SHP77 (cell line): ENCODE data around the gene PCDHGA9.
A peak's percentile ranks its signal among the peaks of the same experiment; 100 is the strongest.
"Not testable (repeated sequence)": the region's sequence is repeated elsewhere in the genome, so short reads cannot be mapped to it uniquely, and the experiment has no call there.

Experiments
- DNase-seq, 2 experiments: peaks; one replicate each; lab custom pipeline; 2025; lab: John Stamatoyannopoulos, UW

Gene PCDHGA9

DNA sequence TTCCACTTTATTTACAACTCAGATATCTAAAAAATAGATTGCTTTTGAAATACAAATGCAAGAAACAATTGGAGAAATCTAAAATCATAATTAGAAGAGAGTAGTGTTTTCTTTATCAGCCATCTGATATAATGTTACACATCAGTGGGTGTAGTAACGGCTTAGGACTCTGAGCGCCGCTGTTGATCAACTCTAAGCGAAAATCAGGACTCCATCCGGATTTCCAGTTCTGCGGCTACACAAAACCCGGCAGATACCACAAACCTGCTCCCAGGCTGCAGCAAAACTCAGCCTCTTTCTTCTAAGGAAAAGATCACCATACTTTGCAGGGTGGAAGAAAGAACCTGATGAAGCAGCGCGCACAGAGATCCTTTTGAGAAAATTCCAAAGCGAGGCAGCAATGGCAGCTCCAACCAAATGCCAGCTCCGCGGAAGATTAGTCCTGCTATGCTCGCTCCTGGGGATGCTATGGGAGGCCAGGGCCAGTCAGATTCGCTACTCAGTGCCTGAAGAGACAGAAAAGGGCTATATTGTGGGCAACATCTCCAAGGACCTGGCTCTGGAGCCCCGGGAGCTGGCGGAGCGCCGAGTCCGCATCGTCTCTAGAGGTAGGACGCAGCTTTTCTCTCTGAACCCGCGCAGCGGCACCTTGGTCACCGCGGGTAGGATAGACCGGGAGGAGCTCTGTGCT lies at the start of gene PCDHGA9:
PCDHGA9 (plus strand) TSS at position 226 of the 691 bp plus-strand sequence; CDS start at position 401, 175 bp downstream.
- DNase-seq, result peak; percentile 6 to 10

DNA sequence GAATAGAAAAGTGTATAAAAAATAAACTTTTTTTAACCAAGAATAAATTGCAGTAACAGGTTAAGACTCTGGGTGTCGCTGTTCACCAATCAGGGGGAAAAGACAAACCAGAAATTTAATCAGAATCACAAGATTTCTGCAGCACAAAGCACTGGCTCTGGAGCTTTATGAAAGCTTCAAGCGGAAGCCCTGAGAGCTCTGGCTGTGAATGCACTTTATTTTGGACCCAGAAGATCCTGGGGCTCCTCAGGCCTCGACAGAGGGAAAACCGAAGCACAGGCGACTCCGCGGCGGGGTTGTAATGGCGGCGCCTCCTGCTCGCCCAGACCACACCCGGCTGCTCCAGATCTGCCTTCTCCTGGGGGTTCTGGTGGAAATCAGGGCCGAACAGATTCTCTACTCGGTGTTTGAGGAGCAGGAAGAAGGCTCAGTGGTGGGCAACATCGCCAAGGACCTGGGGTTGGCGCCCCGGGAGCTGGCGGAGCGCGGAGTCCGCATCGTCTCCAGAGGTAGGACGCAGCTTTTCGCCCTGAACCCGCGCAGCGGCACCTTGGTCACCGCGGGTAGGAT lies 47.6 kb upstream of the PCDHGA9 start, which contains the start of gene PCDHGA4:
PCDHGA4 (plus strand) TSS at position 122 of the 570 bp plus-strand sequence; CDS start at position 209, 87 bp downstream.
- DNase-seq, result no peak

DNA sequence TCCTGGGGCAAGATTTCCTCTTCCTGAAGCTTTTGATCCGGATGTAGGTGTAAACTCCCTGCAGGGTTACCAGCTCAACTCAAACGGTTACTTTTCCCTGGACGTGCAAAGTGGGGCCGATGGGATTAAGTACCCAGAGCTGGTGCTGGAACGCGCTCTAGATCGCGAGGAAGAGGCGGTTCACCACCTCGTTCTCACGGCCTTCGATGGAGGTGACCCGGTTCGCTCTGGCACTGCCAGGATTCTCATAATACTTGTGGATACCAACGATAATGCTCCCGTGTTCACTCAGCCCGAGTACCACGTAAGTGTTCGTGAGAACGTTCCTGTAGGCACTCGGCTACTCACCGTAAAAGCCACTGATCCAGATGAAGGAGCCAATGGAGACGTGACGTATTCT lies 46.9 kb upstream of the PCDHGA9 start:
- DNase-seq, result no peak

DNA sequence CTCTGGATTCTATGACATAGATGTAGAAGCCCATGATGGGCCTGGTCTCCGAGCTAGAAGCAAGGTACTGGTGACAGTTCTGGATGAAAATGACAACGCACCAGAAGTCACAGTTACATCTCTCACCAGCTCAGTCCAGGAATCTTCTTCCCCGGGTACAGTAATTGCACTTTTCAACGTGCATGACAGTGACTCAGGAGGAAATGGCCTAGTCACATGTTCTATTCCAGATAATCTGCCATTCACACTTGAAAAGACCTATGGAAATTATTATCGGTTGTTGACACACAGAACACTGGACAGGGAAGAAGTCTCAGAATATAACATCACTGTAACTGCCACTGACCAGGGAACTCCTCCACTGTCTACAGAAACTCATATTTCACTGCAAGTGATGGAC lies 46.4 kb upstream of the PCDHGA9 start:
- DNase-seq, result no peak

DNA sequence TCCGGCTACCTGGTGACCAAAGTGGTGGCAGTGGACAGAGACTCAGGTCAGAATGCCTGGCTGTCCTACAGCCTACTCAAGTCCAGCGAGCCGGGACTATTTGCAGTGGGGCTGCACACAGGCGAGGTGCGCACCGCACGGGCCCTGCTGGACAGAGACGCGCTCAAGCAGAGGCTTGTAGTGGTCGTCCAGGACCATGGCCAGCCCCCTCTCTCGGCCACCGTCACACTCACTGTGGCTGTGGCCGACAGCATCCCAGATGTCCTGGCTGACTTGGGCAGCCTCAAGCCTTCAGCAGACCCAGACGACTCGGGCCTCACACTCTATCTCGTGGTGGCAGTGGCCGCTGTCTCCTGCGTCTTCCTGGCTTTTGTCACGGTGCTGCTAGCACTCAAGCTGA lies 45.6 kb upstream of the PCDHGA9 start:
- DNase-seq, result no peak

DNA sequence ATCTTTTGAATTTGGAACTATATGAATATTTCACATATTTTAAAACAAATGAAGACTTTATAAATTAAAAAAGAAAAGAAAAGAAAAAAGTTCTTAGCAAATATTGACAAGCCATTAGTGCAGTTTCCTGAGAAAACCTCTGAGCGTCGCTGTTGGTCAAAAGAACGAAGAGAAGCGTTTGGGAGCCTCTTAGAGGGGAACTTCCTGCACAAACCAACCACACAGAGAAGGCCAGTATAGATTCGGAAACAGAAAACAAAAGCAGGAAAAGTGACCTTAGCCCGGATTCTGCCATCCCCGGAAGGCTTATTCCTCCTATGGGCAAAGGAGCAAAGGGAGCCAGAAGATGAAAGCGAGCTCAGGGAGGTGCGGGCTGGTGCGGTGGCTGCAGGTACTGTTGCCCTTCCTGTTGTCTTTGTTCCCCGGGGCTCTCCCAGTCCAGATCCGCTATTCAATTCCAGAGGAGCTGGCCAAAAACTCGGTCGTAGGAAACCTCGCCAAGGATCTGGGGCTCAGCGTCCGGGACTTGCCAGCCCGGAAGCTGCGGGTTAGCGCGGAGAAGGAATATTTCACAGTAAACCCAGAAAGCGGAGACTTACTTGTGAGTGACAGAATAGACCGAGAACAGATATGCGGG lies 42.7 kb upstream of the PCDHGA9 start, which contains the start of gene PCDHGB2:
PCDHGB2 (plus strand) TSS at position 205 of the 637 bp plus-strand sequence; CDS start at position 347, 142 bp downstream.
- DNase-seq, result no peak

DNA sequence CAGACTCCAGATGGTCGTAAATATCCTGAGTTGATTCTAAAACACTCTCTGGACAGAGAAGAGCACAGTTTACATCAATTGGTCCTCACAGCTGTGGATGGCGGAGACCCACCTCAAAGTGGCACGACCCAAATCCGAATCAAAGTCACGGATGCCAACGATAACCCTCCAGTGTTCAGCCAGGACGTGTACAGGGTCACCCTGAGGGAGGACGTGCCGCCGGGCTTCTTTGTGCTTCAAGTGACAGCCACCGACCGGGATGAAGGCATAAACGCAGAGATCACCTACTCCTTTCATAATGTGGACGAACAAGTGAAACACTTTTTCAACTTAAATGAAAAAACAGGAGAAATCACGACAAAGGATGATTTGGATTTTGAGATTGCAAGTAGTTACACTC lies 41.9 kb upstream of the PCDHGA9 start:
- no peak for DNase-seq

DNA sequence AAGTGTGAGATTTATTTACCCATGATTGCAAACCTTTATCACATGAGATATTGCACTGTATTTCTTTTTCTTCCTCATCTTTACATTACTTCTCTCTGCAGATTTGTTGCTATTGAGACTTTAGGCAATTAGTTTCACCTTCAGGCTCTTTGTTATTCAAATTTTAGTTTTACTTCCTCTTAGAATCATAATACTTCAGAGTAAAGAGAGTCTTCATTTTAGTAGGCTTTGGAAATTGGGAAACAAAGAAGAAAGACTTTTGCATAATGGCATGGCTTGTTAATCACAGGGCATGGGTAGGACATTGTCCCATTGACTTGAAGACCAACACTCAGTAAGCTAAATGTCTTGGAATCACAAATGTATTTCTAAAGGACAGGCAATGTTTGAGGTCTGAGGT lies 39.9 kb upstream of the PCDHGA9 start:
- no peak for DNase-seq

DNA sequence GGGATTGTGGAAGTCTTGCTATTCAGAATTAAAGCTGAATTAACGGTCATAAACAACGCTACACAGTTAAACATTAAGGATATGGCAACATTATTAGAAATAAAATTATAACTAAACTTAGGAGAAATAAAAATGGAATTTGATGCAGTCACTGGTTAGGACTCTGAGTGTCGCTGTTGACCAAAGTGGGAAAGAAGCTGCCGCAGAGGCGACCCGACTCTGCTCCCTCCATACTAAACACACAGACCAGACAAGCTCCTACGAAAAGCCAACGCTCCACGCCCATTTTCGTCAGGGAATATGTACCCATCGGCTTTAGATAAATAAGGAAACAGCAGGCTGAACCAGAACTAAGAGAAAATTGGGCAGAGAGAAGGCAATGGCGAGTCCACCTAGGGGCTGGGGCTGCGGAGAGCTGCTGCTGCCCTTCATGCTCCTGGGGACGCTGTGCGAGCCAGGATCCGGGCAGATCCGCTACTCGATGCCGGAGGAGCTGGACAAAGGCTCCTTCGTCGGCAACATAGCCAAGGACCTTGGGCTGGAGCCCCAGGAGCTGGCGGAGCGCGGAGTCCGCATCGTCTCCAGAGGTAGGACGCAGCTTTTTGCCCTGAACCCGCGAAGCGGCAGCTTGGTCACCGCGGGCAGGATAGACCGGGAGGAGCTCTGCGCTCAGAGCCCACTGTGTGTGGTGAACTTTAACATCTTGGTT lies 38.5 kb upstream of the PCDHGA9 start, which contains the start of gene PCDHGA5:
PCDHGA5 (plus strand) TSS at position 211 of the 709 bp plus-strand sequence; CDS start at position 380, 169 bp downstream.
- no peak for DNase-seq

DNA sequence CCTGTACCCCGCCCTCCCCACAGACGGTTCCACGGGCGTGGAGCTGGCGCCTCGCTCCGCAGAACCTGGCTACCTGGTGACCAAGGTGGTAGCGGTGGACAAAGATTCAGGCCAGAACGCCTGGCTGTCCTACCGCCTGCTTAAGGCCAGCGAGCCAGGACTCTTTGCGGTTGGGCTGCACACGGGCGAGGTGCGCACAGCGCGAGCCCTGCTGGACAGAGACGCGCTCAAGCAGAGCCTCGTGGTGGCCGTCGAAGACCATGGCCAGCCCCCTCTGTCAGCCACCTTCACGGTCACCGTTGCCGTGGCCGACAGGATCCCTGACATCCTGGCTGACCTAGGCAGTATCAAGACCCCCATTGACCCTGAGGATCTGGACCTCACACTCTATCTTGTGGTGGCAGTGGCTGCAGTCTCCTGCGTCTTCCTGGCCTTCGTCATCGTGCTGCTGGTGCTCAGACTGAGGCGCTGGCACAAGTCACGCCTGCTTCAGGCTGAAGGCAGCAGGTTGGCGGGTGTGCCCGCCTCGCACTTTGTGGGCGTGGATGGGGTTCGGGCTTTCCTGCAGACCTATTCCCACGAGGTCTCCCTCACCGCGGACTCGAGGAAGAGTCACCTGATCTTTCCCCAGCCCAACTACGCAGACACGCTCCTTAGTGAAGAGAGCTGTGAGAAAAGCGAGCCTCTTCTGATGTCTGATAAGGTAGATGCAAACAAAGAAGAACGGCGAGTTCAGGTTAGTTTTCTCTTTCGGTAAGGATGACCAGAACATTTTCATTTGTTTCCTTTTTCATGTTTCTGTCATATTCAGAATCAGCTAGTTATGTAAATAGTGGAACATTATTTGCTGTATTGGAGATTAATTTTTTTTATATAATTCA lies 36.3 kb upstream of the PCDHGA9 start:
- no peak for DNase-seq

DNA sequence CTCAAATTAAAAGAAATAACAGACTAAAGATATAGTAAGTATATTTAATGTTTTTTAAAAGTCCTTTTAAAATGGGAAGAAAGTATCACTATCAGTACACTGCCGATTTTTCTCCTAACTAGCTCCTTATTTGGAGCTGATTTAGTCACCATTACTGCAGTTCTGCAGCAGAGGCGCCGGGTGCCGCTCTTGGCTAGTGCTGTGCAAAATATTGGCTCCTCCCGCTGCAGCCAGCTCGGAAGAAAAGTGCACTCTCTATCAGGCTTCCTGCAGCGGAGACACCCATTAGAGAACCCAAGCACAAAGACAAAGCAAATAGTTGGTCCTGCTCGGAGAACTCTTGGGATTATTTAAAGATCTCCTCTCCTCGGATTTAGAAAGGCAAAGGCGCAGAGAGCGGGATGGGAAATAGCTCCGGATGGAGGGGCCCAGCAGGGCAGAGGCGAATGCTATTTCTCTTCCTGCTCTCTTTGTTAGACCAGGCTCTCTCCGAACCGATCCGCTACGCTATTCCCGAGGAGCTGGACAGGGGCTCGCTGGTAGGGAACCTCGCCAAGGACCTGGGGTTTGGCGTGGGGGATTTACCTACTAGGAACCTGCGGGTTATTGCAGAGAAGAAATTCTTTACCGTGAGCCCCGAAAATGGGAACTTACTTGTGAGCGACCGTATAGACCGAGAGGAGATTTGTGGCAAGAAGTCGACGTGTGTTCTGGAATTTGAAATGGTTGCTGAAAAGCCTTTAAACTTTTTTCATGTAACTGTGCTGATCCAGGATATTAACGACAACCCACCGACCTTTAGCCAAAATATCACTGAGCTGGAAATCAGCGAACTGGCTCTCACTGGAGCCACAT lies 32.4 kb upstream of the PCDHGA9 start, which contains the start of gene PCDHGB3:
PCDHGB3 (plus strand) TSS at position 249 of the 855 bp plus-strand sequence; CDS start at position 402, 153 bp downstream.
- DNase-seq, result no peak

DNA sequence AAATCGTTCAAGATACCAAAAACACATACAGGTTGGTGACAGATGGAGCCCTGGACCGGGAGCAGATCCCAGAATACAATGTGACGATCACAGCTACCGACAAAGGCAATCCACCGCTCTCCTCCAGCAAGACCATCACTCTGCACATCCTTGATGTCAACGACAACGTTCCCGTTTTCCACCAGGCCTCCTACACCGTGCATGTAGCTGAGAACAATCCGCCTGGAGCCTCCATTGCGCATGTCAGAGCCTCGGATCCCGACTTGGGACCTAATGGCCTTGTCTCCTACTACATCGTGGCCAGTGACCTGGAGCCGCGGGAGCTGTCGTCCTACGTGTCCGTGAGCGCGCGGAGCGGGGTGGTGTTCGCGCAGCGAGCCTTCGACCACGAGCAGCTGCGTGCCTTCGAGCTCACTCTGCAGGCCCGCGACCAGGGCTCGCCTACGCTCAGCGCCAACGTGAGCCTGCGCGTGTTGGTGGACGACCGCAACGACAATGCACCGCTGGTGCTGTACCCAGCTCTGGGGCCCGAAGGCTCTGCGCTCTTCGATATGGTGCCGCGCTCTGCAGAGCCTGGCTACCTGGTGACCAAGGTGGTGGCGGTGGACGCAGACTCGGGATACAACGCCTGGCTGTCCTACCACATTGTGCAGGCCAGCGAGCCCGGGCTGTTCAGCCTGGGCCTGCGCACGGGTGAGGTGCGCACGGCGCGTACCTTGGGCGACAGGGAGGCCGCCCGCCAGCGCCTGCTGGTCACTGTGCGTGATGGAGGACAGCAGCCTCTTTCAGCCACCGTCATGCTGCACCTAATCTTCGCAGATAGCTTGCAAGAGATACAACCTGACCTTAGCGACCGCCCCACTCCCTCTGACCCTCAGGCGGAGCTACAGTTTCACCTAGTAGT lies 30.8 kb upstream of the PCDHGA9 start:
- DNase-seq, result no peak

DNA sequence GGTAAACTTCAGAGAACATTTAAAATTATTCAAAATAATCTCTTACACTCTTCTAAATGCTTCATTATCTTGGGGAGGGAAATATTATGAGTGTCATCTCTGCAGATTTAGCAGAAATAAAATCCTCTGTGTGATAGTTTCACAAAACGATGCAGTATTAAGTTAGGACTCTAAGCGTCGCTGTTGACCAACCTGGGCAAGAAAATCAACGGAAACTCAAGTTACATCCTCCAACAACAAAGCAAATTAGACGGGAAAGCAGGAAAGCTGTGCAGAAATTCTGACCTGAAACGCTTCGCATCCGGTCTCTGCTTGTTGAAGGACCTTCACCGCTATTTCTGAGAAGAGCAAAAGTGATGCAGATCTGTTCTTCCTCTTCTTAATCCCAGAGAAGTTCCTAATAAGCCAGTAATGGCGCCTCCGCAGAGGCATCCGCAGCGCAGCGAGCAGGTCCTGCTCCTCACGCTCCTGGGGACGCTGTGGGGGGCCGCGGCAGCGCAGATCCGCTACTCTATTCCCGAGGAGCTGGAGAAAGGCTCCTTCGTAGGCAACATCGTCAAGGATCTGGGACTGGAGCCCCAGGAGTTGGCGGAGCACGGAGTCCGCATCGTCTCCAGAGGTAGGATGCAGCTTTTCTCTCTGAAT lies 28.8 kb upstream of the PCDHGA9 start, which contains the start of gene PCDHGA6:
PCDHGA6 (plus strand) TSS at position 219 of the 645 bp plus-strand sequence; CDS start at position 412, 193 bp downstream.
- no peak for DNase-seq

DNA sequence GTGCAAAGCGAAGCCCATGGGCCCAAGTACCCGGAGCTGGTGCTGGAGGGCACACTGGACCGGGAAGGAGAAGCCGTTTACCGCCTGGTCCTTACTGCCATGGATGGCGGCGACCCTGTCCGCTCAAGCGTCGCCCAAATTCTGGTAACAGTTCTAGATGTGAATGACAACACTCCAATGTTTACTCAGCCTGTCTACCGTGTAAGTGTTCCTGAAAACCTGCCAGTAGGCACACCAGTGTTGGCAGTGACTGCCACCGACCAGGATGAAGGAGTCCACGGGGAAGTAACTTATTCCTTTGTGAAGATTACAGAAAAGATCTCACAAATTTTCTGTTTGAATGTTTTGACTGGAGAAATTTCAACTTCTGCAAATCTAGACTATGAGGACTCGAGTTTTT lies 28.0 kb upstream of the PCDHGA9 start:
- DNase-seq, result no peak

DNA sequence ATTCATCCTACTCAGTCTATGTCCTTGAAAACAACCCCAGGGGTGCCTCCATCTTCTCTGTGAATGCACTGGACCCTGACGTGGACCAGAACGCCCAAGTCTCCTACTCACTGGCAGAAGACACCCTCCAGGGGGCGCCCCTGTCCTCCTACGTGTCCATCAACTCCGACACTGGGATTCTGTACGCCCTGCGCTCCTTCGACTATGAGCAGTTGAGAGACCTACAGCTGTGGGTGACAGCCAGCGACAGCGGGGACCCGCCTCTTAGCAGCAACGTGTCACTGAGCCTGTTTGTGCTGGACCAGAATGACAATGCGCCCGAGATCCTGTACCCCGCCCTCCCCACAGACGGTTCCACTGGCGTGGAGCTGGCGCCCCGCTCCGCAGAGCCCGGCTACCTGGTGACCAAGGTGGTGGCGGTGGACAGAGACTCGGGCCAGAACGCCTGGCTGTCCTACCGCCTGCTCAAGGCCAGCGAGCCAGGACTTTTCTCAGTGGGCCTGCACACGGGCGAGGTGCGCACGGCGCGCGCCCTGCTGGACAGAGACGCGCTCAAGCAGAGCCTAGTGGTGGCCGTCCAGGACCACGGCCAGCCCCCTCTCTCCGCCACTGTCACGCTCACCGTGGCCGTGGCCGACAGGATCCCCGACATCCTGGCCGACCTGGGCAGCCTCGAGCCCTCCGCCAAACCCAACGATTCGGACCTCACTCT lies 27.0 kb upstream of the PCDHGA9 start:
- DNase-seq, result not testable (repeated sequence)

DNA sequence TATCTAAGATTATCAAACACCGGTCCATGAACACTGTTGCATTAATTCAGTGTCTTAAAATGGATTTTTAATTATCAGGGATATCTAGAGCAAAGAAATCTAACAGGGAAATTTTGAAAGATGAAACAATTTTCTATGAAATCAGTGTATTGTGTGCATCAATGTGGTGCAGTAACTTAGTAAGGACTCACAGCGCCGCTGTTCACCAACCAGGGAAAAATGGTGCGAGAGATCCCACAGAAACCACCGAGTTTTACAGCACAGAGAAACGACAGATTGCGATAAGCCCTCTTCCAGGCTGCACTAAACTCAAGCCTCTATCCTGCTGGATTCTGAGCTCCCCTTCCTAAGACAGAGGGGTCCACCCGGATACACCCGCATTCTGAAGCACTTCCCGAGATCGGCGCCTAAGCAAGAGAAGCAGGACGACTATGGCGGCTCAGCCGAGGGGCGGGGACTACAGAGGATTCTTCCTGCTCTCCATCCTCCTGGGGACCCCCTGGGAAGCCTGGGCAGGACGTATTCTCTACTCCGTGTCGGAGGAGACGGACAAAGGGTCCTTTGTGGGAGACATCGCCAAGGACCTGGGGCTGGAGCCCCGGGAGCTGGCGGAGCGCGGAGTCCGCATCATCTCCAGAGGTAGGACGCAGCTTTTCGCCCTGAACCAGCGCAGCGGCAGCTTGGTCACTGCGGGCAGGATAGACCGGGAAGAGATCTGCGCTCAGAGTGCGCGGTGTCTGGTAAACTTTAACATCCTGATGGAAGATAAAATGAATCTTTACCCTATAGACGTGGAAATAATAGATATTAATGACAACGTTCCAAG lies 19.9 kb upstream of the PCDHGA9 start, which contains the start of gene PCDHGA7:
PCDHGA7 (plus strand) TSS at position 274 of the 826 bp plus-strand sequence; CDS start at position 432, 158 bp downstream.
- no peak for DNase-seq

DNA sequence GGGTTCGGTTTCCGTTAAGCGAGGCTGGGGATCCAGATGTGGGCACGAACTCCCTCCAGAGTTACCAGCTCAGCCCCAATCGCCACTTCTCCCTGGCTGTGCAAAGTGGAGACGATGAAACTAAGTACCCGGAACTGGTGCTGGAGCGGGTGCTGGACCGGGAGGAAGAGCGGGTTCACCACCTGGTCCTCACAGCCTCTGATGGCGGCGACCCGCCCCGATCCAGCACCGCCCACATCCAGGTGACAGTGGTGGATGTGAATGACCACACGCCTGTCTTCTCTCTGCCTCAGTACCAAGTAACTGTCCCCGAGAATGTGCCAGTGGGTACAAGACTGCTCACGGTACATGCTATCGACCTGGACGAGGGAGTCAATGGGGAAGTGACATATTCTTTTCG lies 19.2 kb upstream of the PCDHGA9 start:
- no peak for DNase-seq
